HCT116 (cell line): ENCODE results near the gene MYH11. TPM values are rescaled to one million over a fixed set of nuclear protein-coding genes. Genes with fewer than 3 reads are reported as not detected.

Source experiments
- ATAC-seq: fragments of 200-7000 bp; cut with Tn5 transposase; 2 replicates; pipeline ENCODE4 v1.9.1; 2020; ENCODE audit warnings: mild to moderate bottlenecking, moderate library complexity
- BruUV-seq: library from RNA; stranded (reverse); fragments of 400-500 nt; replicated peaks from 2 replicates; lab custom pipeline; 2021; lab: Mats Ljungman, UMichigan
- CTCF ChIA-PET: fragments of 300-600 bp; sonication (Branson Sonifier 250); formaldehyde crosslinking; loops from one replicate; lab custom pipeline; 2021; ENCODE audit warnings: antibody characterized with exemption; lab: Charles Lee
- POLR2A ChIA-PET: fragments of 300-600, 350-600 bp; sonication (Branson Sonifier 250); formaldehyde crosslinking; loops from one replicate; lab custom pipeline; 2021; ENCODE audit warnings: antibody characterized with exemption; lab: Charles Lee
- RAD21 ChIA-PET, 2 experiments: fragments of 300-600 bp; sonication (Branson Sonifier 250); formaldehyde crosslinking; loops; one replicate each; lab custom pipeline; 2023; ENCODE audit warnings: low total read pairs in 2 of 2; ENCODE audit not compliant: uncharacterized antibody in 2 of 2, unreplicated experiment in 2 of 2, low non-redundant PET in 1 of 2; lab: Charles Lee
- DNase-seq: peaks from one replicate; pipeline ENCODE4 v3.0.0-alpha.2; 2010; ENCODE audit warnings: low read depth, low spot score
- H2AFZ ChIP-seq: fragments of 200-600 bp; shearing (Covaris generic), sonication (generic); 2 replicates; pipeline ENCODE4 v1.6.1; 2017; ENCODE audit warnings: low read depth, mixed run types, mixed read lengths, antibody characterized with exemption, low read length; ENCODE audit not compliant: poor library complexity, severe bottlenecking
- H3K27ac ChIP-seq: 2 replicates; pipeline ENCODE4 v1.5.1; 2012; ENCODE audit warnings: low read depth, low read length
- H3K27me3 ChIP-seq: fragments of 200-600 bp; sonication (generic); 2 replicates; pipeline ENCODE4 v1.6.1; 2016; ENCODE audit warnings: mixed run types, low read length, mixed read lengths; ENCODE audit not compliant: insufficient read depth
- H3K36me3 ChIP-seq, 2 experiments: fragments of 200-500 bp in 1 of 2; fragments of 200-600 bp in 1 of 2; sonication (Bioruptor generic) in 1 of 2; sonication (generic) in 1 of 2; 2 replicates each; pipeline versions ENCODE4 v1.5.1 to v1.6.1; 2014 to 2016; ENCODE audit warnings: low read length in 2 of 2, inconsistent platforms in 1 of 2, mixed read lengths in 1 of 2, mixed run types in 1 of 2; ENCODE audit not compliant: insufficient read depth in 2 of 2, control insufficient read depth in 1 of 2
- H3K4me1 ChIP-seq, 2 experiments: fragments of 200-600 bp in 1 of 2; sonication (generic) in 1 of 2; 2 replicates each; pipeline versions ENCODE4 v1.5.1 to v1.6.1; 2012 to 2017; ENCODE audit warnings: low read length in 2 of 2, inconsistent platforms in 1 of 2, mild to moderate bottlenecking in 1 of 2, mixed read lengths in 1 of 2, mixed run types in 1 of 2, moderate library complexity in 1 of 2; ENCODE audit not compliant: insufficient read depth in 2 of 2, control insufficient read depth in 1 of 2
- H3K4me2 ChIP-seq: fragments of 200-600 bp; sonication (generic); 2 replicates; pipeline ENCODE4 v1.6.1; 2017; ENCODE audit warnings: mixed run types, low read length, mixed read lengths
- H3K4me3 ChIP-seq, 2 experiments: fragments of 200-600 bp in 1 of 2; sonication (generic) in 1 of 2; replicated peaks in 1 of 2; 2 replicates each; pipeline ENCODE4 v1.5.1; 2011 to 2016; ENCODE audit warnings: low read length in 2 of 2, control low read depth in 1 of 2, low read depth in 1 of 2, mild to moderate bottlenecking in 1 of 2, mixed read lengths in 1 of 2, mixed run types in 1 of 2
- H3K79me2 ChIP-seq: fragments of 200-600 bp; sonication (generic); 2 replicates; pipeline ENCODE4 v1.6.1; 2017; ENCODE audit warnings: mild to moderate bottlenecking, mixed run types, low read length, moderate library complexity, mixed read lengths; ENCODE audit not compliant: insufficient read depth
- H3K9ac ChIP-seq: fragments of 200-600 bp; sonication (generic); 2 replicates; pipeline ENCODE4 v1.6.1; 2016; ENCODE audit warnings: low read length, mixed read lengths
- H3K9me2 ChIP-seq: fragments of 200-600 bp; sonication (generic), shearing (Covaris generic); 2 replicates; pipeline ENCODE4 v1.6.1; 2017; ENCODE audit warnings: mixed run types, mild to moderate bottlenecking, moderate library complexity; ENCODE audit not compliant: insufficient read depth
- H3K9me3 ChIP-seq, 2 experiments: fragments of 200-500 bp in 1 of 2; fragments of 200-600 bp in 1 of 2; sonication (Bioruptor generic) in 1 of 2; sonication (generic) in 1 of 2; 2 replicates each; pipeline ENCODE4 v1.6.1; 2014 to 2017; ENCODE audit warnings: low read length in 2 of 2, mixed read lengths in 2 of 2, inconsistent platforms in 1 of 2, low read depth in 1 of 2, mild to moderate bottlenecking in 1 of 2, mixed run types in 1 of 2, moderate library complexity in 1 of 2; ENCODE audit not compliant: control insufficient read depth in 1 of 2, insufficient read depth in 1 of 2
- H4K20me1 ChIP-seq: fragments of 200-600 bp; sonication (generic), shearing (Covaris generic); 2 replicates; pipeline ENCODE4 v1.6.1; 2017; ENCODE audit warnings: mixed run types, mild to moderate bottlenecking, moderate library complexity; ENCODE audit not compliant: insufficient read depth
- ATF3 ChIP-seq: IDR thresholded peaks from 2 replicates; pipeline ENCODE4 v1.6.1; 2012
- CBX3 ChIP-seq: IDR thresholded peaks from 2 replicates; pipeline ENCODE4 v1.6.1; 2012; ENCODE audit warnings: low read depth
- CEBPB ChIP-seq: IDR thresholded peaks from 2 replicates; pipeline ENCODE4 v1.6.1; 2012; ENCODE audit warnings: low read depth
- EGR1 ChIP-seq: IDR thresholded peaks from 2 replicates; pipeline ENCODE4 v1.6.1; 2012; ENCODE audit warnings: low read depth
- ELF1 ChIP-seq: IDR thresholded peaks from 2 replicates; pipeline ENCODE4 v1.6.1; 2012; ENCODE audit warnings: low read depth, borderline replicate concordance
- EZH2 ChIP-seq: fragments of 200-600 bp; sonication (generic); IDR thresholded peaks from 2 replicates; pipeline ENCODE4 v1.6.1; 2017; ENCODE audit warnings: antibody characterized with exemption, mixed run types
- EZH2phosphoT487 ChIP-seq: fragments of 200-600 bp; IDR thresholded peaks from 2 replicates; pipeline ENCODE4 v1.6.1; 2018; ENCODE audit warnings: antibody characterized with exemption, borderline replicate concordance
- FOSL1 ChIP-seq: IDR thresholded peaks from 2 replicates; pipeline ENCODE4 v1.6.1; 2012; ENCODE audit warnings: low read depth
- RAD21 ChIP-seq: IDR thresholded peaks from 2 replicates; pipeline ENCODE4 v1.6.1; 2012; ENCODE audit warnings: low read depth, mild to moderate bottlenecking
- SIN3A ChIP-seq: IDR thresholded peaks from 2 replicates; pipeline ENCODE4 v1.6.1; 2012; ENCODE audit warnings: low read depth
- SP1 ChIP-seq: IDR thresholded peaks from 2 replicates; pipeline ENCODE4 v1.6.1; 2012; ENCODE audit warnings: low read depth
- TCF7L2 ChIP-seq: IDR thresholded peaks from 2 replicates; pipeline ENCODE4 v1.7.0; 2011; ENCODE audit warnings: borderline replicate concordance, inconsistent platforms; ENCODE audit not compliant: insufficient read depth, insufficient read length; ENCODE audit errors: extremely low read depth
- YY1 ChIP-seq: IDR thresholded peaks from 2 replicates; pipeline ENCODE4 v1.6.1; 2011; ENCODE audit warnings: low read length, low read depth, moderate library complexity, mild to moderate bottlenecking; ENCODE audit not compliant: insufficient replicate concordance; ENCODE audit errors: extremely low read depth
- ZFX ChIP-seq: fragments of 450-650 bp; IDR thresholded peaks from 2 replicates; pipeline ENCODE4 v1.6.1; 2017
- ZNF274 ChIP-seq: fragments of 200-500 bp; sonication (Bioruptor generic); IDR thresholded peaks from 2 replicates; pipeline ENCODE4 v1.6.1; 2014; ENCODE audit warnings: mild to moderate bottlenecking, low read depth, low read length, inconsistent platforms
- intact Hi-C: fragments of 100-400 bp; cut with micrococcal nuclease; formaldehyde crosslinking; loops from 2 replicates; pipeline ENCODE4 v1.10.0; 2022
- total RNA-seq: library from RNA; stranded (reverse); gene quantifications from one replicate; pipeline ENCODE4 v1.2.1, GENCODE V29; 2021; ENCODE audit not compliant: unreplicated experiment
- TF ChIP-seq, protein P1 (sequence below): IDR thresholded peaks from 2 replicates; pipeline ENCODE4 v1.6.1; 2012; ENCODE audit warnings: low read depth
- TF ChIP-seq, protein P2 (sequence below): IDR thresholded peaks from 2 replicates; pipeline ENCODE4 v1.6.1; 2011; ENCODE audit warnings: mild to moderate bottlenecking, low read length, moderate library complexity; ENCODE audit not compliant: insufficient replicate concordance; ENCODE audit errors: extremely low read depth
- TF ChIP-seq, protein P3 (sequence below): IDR thresholded peaks from 2 replicates; pipeline ENCODE4 v1.6.1; 2012

MYH11 gene
- total RNA-seq, 1 experiment from 2014 or later: 0.61 TPM

- TF ChIP-seq ZNF274: no peak
Measured at GRCh38 chr16:15754821-15755534, 101.8 kb downstream of the MYH11 start (continued).

DNA sequence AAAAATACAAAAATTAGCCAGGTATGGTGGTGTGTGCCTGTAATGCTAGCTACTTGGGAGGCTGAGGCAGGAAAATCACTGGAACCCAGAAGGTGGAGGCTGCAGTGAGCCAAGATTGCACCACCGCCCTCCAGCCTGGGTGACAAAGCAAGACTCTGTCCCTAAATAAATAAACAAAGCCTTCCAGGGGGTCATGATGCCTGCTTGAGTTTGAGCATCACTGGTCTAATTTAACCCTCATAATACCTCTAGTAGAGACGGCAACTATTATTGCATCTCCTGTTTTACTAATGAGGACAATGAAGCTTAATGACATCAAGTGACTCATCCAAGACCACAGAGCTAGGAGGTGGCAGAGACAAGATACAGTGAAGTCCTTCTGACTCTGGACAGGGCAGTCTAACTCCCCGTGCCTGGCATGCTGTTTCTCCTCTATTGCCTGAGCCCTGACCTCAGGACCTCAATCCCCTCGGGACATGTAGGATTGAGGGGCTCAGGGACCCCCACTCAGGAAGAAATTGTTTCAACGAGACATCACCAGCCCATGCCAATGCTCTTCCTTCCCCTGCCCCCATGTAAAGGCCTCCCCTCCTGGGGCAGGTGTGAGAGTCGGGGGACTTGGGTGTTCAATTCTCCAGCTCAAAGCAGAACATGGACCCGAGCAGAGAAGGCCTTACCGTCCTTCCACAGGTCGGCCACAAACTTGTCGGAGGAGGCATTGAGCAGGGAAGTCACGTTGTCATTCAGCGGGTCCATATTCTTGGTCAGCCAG lies 103.9 kb downstream of the MYH11 start:
- Histone ChIP-seq H3K9ac (no peak overlapping the region), H2AFZ (no peak overlapping the region), H3K9me2 (no peaks in the 10 kb centered on the region), H3K4me2 (no peak overlapping the region), H3K4me3 (no peak overlapping the region), H4K20me1 (no peaks in the 10 kb centered on the region), H3K27me3 (no peaks in the 10 kb centered on the region), H3K36me3 (no peaks in the 10 kb centered on the region), H3K27ac (no peak overlapping the region), H3K9me3 (no peaks in the 10 kb centered on the region), H3K79me2 (no peaks in the 10 kb centered on the region), H3K4me1 (no peaks in the 10 kb centered on the region; a peak in 1 of 4 replicates)
- ChIA-PET CTCF (no interaction called here), POLR2A (no interaction called here), RAD21 (no interaction called here)
- DNase-seq (no peak), ATAC-seq (no peak)
- no TSS peak for BruUV-seq
- intact Hi-C loops: no loop called here
- no peak for TF ChIP-seq ZFX
- TF ChIP-seq RAD21: no peak
- TF ChIP-seq, protein P1, sequence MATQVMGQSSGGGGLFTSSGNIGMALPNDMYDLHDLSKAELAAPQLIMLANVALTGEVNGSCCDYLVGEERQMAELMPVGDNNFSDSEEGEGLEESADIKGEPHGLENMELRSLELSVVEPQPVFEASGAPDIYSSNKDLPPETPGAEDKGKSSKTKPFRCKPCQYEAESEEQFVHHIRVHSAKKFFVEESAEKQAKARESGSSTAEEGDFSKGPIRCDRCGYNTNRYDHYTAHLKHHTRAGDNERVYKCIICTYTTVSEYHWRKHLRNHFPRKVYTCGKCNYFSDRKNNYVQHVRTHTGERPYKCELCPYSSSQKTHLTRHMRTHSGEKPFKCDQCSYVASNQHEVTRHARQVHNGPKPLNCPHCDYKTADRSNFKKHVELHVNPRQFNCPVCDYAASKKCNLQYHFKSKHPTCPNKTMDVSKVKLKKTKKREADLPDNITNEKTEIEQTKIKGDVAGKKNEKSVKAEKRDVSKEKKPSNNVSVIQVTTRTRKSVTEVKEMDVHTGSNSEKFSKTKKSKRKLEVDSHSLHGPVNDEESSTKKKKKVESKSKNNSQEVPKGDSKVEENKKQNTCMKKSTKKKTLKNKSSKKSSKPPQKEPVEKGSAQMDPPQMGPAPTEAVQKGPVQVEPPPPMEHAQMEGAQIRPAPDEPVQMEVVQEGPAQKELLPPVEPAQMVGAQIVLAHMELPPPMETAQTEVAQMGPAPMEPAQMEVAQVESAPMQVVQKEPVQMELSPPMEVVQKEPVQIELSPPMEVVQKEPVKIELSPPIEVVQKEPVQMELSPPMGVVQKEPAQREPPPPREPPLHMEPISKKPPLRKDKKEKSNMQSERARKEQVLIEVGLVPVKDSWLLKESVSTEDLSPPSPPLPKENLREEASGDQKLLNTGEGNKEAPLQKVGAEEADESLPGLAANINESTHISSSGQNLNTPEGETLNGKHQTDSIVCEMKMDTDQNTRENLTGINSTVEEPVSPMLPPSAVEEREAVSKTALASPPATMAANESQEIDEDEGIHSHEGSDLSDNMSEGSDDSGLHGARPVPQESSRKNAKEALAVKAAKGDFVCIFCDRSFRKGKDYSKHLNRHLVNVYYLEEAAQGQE: no peak
- TF ChIP-seq YY1: no peak
- no peak for TF ChIP-seq SIN3A
- TF ChIP-seq CBX3: no peak
- no peak for TF ChIP-seq ATF3
- no peak for TF ChIP-seq EGR1
- TF ChIP-seq, protein P2, sequence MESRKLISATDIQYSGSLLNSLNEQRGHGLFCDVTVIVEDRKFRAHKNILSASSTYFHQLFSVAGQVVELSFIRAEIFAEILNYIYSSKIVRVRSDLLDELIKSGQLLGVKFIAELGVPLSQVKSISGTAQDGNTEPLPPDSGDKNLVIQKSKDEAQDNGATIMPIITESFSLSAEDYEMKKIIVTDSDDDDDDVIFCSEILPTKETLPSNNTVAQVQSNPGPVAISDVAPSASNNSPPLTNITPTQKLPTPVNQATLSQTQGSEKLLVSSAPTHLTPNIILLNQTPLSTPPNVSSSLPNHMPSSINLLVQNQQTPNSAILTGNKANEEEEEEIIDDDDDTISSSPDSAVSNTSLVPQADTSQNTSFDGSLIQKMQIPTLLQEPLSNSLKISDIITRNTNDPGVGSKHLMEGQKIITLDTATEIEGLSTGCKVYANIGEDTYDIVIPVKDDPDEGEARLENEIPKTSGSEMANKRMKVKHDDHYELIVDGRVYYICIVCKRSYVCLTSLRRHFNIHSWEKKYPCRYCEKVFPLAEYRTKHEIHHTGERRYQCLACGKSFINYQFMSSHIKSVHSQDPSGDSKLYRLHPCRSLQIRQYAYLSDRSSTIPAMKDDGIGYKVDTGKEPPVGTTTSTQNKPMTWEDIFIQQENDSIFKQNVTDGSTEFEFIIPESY: no peak
- no peak for TF ChIP-seq FOSL1
- TF ChIP-seq CEBPB: no peak
- TF ChIP-seq EZH2: no peak
- TF ChIP-seq TCF7L2: no peak
- no peak for TF ChIP-seq SP1
- TF ChIP-seq EZH2phosphoT487: no peak
- no peak for TF ChIP-seq ZNF274
- no peak for TF ChIP-seq ELF1
- TF ChIP-seq, protein P3, sequence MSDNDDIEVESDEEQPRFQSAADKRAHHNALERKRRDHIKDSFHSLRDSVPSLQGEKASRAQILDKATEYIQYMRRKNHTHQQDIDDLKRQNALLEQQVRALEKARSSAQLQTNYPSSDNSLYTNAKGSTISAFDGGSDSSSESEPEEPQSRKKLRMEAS: no peak
